ENCODE data around the gene NXPE2. TPM values are rescaled to one million over a fixed set of nuclear protein-coding genes. Genes with fewer than 3 reads are reported as not detected.

NXPE2 gene
- total RNA-seq, 1 experiment from 2014 or later: not detected

DNA sequence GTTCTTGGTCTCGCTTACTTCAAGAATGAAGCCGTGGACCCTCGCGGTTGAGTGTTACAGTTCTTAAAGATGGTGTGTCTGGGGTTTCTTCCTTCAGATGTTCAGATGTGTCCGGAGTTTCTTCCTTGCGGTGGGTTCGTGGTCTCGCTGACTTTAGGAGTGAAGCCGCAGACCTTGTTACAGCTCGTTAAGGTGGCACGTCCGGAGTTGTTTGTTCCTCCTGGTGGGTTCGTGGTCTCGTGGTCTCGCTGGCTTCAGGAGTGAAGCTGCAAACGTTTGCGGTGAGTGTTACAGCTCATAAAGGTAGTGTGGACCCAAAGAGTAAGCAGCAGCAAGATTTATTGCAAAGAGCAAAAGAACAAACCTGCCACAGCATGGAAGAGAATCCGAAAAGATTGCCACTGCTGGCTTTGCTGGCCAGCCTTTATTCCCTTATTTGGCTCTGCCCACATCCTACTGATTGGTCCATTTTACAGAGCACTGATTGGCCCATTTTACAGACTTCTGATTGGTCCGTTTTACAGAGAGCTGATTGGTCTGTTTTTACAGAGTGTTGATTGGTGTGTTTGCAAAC, 27.1 kb upstream of the NXPE2 start:
- ChIA-PET CTCF (no interaction called here), POLR2A (ENCODE audit: unreplicated experiment) (no interaction called here)
- H3K27me3 ChIP-seq (ENCODE audit: insufficient read depth, low read depth): no peaks in the 10 kb centered on the region
- H3K4me1 ChIP-seq (replicated peaks; ENCODE audit: insufficient read depth): no peaks in the 10 kb centered on the region
- H3K9me3 ChIP-seq (ENCODE audit: insufficient read depth, low read depth): no peaks in the 10 kb centered on the region
- H3F3A ChIP-seq (ENCODE audit: insufficient read depth, low read depth): no peaks in the 10 kb centered on the region
- no peaks in the 10 kb centered on the region for H3K79me2 ChIP-seq (ENCODE audit: low read depth)
- intact Hi-C loops (cut with micrococcal nuclease; ENCODE audit: unreplicated experiment): no loop called here
- H3K36me3 ChIP-seq (ENCODE audit: low read depth): no peaks in the 10 kb centered on the region
- no peak overlapping the region for H3K27ac ChIP-seq
- no peaks in the 10 kb centered on the region for H4K20me1 ChIP-seq (ENCODE audit: insufficient read depth)
- H3K4me2 ChIP-seq: no peak overlapping the region
- no peaks in the 10 kb centered on the region for H3K9me2 ChIP-seq (ENCODE audit: insufficient read depth)
- BruUV-seq (replicated peaks): no TSS peak
- H3K4me3 ChIP-seq: no peak overlapping the region
- no peak for TF ChIP-seq EZH2 (IDR thresholded peaks at IDR 0.05; ENCODE audit: low read depth)
- TF ChIP-seq, protein P1, sequence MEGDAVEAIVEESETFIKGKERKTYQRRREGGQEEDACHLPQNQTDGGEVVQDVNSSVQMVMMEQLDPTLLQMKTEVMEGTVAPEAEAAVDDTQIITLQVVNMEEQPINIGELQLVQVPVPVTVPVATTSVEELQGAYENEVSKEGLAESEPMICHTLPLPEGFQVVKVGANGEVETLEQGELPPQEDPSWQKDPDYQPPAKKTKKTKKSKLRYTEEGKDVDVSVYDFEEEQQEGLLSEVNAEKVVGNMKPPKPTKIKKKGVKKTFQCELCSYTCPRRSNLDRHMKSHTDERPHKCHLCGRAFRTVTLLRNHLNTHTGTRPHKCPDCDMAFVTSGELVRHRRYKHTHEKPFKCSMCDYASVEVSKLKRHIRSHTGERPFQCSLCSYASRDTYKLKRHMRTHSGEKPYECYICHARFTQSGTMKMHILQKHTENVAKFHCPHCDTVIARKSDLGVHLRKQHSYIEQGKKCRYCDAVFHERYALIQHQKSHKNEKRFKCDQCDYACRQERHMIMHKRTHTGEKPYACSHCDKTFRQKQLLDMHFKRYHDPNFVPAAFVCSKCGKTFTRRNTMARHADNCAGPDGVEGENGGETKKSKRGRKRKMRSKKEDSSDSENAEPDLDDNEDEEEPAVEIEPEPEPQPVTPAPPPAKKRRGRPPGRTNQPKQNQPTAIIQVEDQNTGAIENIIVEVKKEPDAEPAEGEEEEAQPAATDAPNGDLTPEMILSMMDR (conservative IDR thresholded peaks at IDR 0.05): no peak
- no peak overlapping the region for H2AFZ ChIP-seq
- DNase-seq: no peak

DNA sequence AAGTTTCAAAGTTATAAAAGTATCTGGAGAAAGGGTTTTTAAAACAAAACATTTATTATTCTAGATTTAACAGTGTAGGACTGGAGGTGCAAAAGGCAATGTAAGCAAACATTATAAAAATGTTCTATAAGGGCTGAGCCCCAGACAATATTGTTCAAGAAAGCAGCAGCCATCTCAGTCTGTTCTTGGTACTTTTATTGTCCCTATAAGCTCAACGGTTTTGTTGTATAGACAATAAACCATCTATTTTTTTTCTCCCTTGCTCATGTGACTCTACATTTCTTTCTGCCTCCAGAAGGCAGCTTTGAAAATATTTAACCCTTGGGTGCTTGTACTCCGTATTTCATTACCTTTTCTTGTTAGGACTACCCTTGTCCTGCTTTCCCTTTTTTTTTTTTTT, 25.2 kb upstream of the NXPE2 start:
- CTCF ChIA-PET: no interaction called here
- Histone ChIP-seq H2AFZ (no peak overlapping the region), H3K79me2 (ENCODE audit: low read depth) (no peaks in the 10 kb centered on the region), H3K27ac (no peak overlapping the region), H3K9me2 (ENCODE audit: insufficient read depth) (no peaks in the 10 kb centered on the region), H3K4me1 (replicated peaks; ENCODE audit: insufficient read depth) (no peaks in the 10 kb centered on the region), H3K4me2 (no peak overlapping the region), H3F3A (ENCODE audit: insufficient read depth, low read depth) (no peaks in the 10 kb centered on the region), H4K20me1 (ENCODE audit: insufficient read depth) (no peaks in the 10 kb centered on the region), H3K36me3 (ENCODE audit: low read depth) (no peaks in the 10 kb centered on the region), H3K9me3 (ENCODE audit: insufficient read depth, low read depth) (no peaks in the 10 kb centered on the region), H3K4me3 (no peak overlapping the region), H3K27me3 (ENCODE audit: insufficient read depth, low read depth) (no peaks in the 10 kb centered on the region)
- intact Hi-C loops (cut with micrococcal nuclease; ENCODE audit: unreplicated experiment): no loop called here
- POLR2A ChIA-PET (ENCODE audit: unreplicated experiment): no interaction called here
- no peak for DNase-seq
- BruUV-seq (replicated peaks): no TSS peak
- TF ChIP-seq, protein P1 (conservative IDR thresholded peaks at IDR 0.05): no peak
- no peak for TF ChIP-seq EZH2 (IDR thresholded peaks at IDR 0.05; ENCODE audit: low read depth)

DNA sequence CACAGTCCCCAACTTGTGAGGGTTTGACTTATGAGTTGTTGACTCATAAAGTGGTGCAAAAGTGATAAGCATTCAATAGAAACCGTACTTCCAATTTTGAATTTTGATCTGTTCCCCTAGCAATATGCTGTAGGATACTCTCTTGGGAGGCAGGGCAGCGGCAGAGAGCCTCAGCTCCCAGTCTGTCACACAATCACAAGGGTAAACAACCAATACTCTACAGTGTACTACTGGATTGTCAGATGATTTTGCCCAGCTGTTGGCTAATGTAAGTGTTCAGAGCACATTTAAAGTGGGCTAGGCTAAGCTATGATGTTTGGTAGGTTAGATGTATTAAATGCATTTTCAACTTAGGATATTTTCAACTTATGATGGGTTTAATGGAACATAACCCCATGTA, 13.7 kb upstream of the NXPE2 start:
- H3K4me1 ChIP-seq (replicated peaks; ENCODE audit: insufficient read depth): no peaks in the 10 kb centered on the region
- ChIA-PET POLR2A (ENCODE audit: unreplicated experiment) (no interaction called here), CTCF (no interaction called here)
- no TSS peak for BruUV-seq (replicated peaks)
- H3K9me3 ChIP-seq (ENCODE audit: insufficient read depth, low read depth): no peaks in the 10 kb centered on the region
- no peak overlapping the region for H3K27ac ChIP-seq
- no peaks in the 10 kb centered on the region for H3F3A ChIP-seq (ENCODE audit: insufficient read depth, low read depth)
- DNase-seq: no peak
- H3K27me3 ChIP-seq (ENCODE audit: insufficient read depth, low read depth): no peaks in the 10 kb centered on the region
- no peak for TF ChIP-seq EZH2 (IDR thresholded peaks at IDR 0.05; ENCODE audit: low read depth)
- TF ChIP-seq, protein P1 (conservative IDR thresholded peaks at IDR 0.05): no peak
- intact Hi-C loops (cut with micrococcal nuclease; ENCODE audit: unreplicated experiment): no loop called here
- H3K36me3 ChIP-seq (ENCODE audit: low read depth): no peaks in the 10 kb centered on the region
- no peak overlapping the region for H2AFZ ChIP-seq
- H3K79me2 ChIP-seq (ENCODE audit: low read depth): no peaks in the 10 kb centered on the region
- H3K4me2 ChIP-seq: no peak overlapping the region
- H3K4me3 ChIP-seq: no peak overlapping the region
- no peaks in the 10 kb centered on the region for H4K20me1 ChIP-seq (ENCODE audit: insufficient read depth)
- no peaks in the 10 kb centered on the region for H3K9me2 ChIP-seq (ENCODE audit: insufficient read depth)

Data from PC-9 (cell line).